ENCODE results near the gene SLC25A12. TPM values are rescaled to one million over a fixed set of nuclear protein-coding genes. Genes with fewer than 3 reads are reported as not detected.

The SLC25A12 gene
- total RNA-seq, 1 experiment from 2014 or later: 17.8 TPM

DNA sequence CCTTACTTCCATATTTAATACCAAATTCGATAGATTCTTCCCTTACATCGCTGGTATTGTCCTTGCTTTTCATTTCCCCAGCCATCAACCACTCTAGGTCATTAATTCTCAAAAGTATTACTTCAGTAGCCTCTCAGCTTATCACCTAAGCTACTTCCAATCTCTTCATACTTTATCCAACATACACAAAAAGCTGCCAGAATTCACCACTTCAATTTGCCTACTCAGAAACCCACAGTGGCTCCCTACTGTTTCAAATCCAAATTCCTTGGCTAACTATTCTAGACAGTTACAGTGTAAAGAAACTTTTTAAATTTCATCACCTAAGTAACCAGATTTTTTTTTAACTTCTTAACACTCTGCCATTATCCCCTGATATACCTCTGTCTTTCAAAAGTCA, 4.7 kb downstream of the SLC25A12 start:
- H3K4me1 Mint-ChIP-seq (ENCODE audit: low read depth, unreplicated experiment): peaks cover 17% of the 10 kb centered on the region
- no peak for DNase-seq
- BruUV-seq (replicated peaks): no TSS peak
- H3K36me3 Mint-ChIP-seq (ENCODE audit: insufficient read depth, unreplicated experiment): peaks cover 12% of the 10 kb centered on the region
- H3K27me3 Mint-ChIP-seq (ENCODE audit: unreplicated experiment): no peaks in the 10 kb centered on the region
- H3K27ac Mint-ChIP-seq (ENCODE audit: unreplicated experiment): no peak overlapping the region
- intact Hi-C loops (cut with micrococcal nuclease; ENCODE audit: unreplicated experiment): no loop called here
- H3K9me3 Mint-ChIP-seq (ENCODE audit: low read depth, unreplicated experiment): no peaks in the 10 kb centered on the region
- CTCF ChIA-PET: no interaction called here
- H3K4me3 Mint-ChIP-seq (ENCODE audit: low read depth, unreplicated experiment): no peak overlapping the region
- TF ChIP-seq, protein P1, sequence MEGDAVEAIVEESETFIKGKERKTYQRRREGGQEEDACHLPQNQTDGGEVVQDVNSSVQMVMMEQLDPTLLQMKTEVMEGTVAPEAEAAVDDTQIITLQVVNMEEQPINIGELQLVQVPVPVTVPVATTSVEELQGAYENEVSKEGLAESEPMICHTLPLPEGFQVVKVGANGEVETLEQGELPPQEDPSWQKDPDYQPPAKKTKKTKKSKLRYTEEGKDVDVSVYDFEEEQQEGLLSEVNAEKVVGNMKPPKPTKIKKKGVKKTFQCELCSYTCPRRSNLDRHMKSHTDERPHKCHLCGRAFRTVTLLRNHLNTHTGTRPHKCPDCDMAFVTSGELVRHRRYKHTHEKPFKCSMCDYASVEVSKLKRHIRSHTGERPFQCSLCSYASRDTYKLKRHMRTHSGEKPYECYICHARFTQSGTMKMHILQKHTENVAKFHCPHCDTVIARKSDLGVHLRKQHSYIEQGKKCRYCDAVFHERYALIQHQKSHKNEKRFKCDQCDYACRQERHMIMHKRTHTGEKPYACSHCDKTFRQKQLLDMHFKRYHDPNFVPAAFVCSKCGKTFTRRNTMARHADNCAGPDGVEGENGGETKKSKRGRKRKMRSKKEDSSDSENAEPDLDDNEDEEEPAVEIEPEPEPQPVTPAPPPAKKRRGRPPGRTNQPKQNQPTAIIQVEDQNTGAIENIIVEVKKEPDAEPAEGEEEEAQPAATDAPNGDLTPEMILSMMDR (IDR thresholded peaks at IDR 0.05; ENCODE audit: unreplicated experiment): no peak

DNA sequence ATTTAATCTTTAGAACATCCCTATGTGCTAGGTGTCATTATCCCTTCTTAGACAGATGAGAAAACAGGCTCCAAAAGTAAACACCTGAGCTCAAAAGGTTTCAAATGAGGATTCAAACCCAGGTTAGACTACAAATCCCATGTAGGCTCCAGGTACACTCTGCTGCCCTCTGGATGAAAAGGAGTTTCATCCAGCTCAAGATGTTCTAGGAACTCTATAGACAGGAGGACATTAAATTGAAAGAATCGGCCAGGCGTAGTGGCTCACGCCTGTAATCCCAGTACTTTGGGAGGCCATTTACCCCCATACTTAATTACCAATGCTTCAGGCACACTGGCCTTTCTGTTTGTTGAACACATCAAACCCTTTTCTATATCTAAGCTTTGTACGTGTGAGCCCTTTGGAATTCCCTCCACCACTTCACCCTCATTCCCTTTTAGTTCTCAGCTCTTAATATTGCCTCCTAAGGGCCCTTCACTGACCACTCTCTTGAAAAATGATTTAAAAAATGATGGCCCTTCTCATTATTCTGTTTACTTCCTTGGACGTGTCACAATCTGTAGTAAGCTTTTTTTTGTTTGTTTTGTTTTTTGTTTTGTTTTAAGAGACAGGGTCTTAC, 10.7 kb downstream of the SLC25A12 start:
- no peak for DNase-seq
- Mint-ChIP-seq H3K27me3 (ENCODE audit: unreplicated experiment) (no peaks in the 10 kb centered on the region), H3K4me3 (ENCODE audit: low read depth, unreplicated experiment) (no peak overlapping the region), H3K27ac (ENCODE audit: unreplicated experiment) (no peak overlapping the region), H3K9me3 (ENCODE audit: low read depth, unreplicated experiment) (no peaks in the 10 kb centered on the region), H3K4me1 (ENCODE audit: low read depth, unreplicated experiment) (no peaks in the 10 kb centered on the region), H3K36me3 (ENCODE audit: insufficient read depth, unreplicated experiment) (no peaks in the 10 kb centered on the region)
- intact Hi-C loops (cut with micrococcal nuclease; ENCODE audit: unreplicated experiment): no loop called here
- BruUV-seq (replicated peaks): no TSS peak
- TF ChIP-seq, protein P1 (IDR thresholded peaks at IDR 0.05; ENCODE audit: unreplicated experiment): no peak
- CTCF ChIA-PET: interaction anchor here (0.6 to 0.8 kb wide), 3 partner anchors 12 to 93 kb away, joined by 3 to 5 read pairs (median 4); no protein-coding TSS in a partner anchor

DNA sequence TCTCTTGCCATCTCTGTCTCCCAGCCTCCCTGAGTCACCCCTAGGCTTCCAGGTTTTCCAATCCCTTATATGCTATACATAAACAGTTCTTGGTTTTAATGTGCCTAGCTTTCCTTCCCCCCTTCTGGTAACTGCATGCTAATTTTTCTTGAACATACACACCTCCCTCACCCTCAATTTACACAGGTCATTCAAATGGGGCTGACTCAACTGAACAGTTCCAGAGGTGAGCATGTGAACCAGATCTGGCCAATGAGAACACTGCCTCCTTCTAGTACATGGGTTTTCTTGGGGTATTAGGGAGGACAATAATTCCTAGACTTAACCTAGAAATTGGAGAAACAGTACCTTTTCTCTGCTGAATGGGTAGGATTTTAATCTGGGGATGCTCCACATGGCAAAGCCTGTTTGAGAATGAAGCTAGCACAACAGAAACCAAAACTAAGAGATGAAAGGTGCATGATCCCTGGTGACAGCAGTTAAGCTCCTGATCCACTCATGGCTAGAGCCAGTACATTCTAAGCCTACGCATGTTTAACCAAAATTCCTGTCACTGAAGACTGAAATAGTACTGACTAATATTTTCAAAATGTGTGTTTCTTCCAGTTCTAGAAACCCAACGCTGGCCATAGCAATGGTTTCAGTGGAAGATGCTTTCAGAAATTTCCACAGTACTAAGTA, 11.8 kb downstream of the SLC25A12 start:
- CTCF ChIA-PET: no interaction called here
- Mint-ChIP-seq H3K27ac (ENCODE audit: unreplicated experiment) (no peak overlapping the region), H3K4me1 (ENCODE audit: low read depth, unreplicated experiment) (no peaks in the 10 kb centered on the region), H3K4me3 (ENCODE audit: low read depth, unreplicated experiment) (no peak overlapping the region), H3K36me3 (ENCODE audit: insufficient read depth, unreplicated experiment) (no peaks in the 10 kb centered on the region), H3K27me3 (ENCODE audit: unreplicated experiment) (no peaks in the 10 kb centered on the region), H3K9me3 (ENCODE audit: low read depth, unreplicated experiment) (no peaks in the 10 kb centered on the region)
- intact Hi-C loops (cut with micrococcal nuclease; ENCODE audit: unreplicated experiment): no loop called here
- BruUV-seq (replicated peaks): no TSS peak
- TF ChIP-seq, protein P1 (IDR thresholded peaks at IDR 0.05; ENCODE audit: unreplicated experiment): no peak
- no peak for DNase-seq

DNA sequence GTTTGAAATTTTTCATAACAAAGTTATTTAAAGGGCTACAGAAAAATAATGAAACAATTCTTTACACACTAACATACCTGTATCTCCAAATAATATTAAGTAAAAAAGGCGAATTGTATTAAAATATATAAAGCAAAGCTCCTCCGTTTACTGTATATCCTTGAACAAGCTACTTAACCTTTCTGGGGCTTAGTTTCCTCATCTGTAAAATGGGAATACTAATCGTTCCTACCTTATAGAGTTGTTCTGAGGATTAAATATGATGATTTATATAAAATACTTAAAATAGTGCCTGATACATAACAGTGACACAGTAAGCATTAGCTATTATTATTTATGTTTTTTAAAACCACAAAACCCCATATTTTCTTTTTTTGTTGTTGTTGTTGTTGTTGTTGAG, 13.3 kb downstream of the SLC25A12 start:
- DNase-seq: no peak
- TF ChIP-seq, protein P1 (IDR thresholded peaks at IDR 0.05; ENCODE audit: unreplicated experiment): no peak
- Mint-ChIP-seq H3K27me3 (ENCODE audit: unreplicated experiment) (no peaks in the 10 kb centered on the region), H3K36me3 (ENCODE audit: insufficient read depth, unreplicated experiment) (no peaks in the 10 kb centered on the region), H3K4me3 (ENCODE audit: low read depth, unreplicated experiment) (no peak overlapping the region), H3K4me1 (ENCODE audit: low read depth, unreplicated experiment) (no peaks in the 10 kb centered on the region), H3K9me3 (ENCODE audit: low read depth, unreplicated experiment) (no peaks in the 10 kb centered on the region), H3K27ac (ENCODE audit: unreplicated experiment) (no peak overlapping the region)
- no TSS peak for BruUV-seq (replicated peaks)
- CTCF ChIA-PET: no interaction called here
- intact Hi-C loops (cut with micrococcal nuclease; ENCODE audit: unreplicated experiment): no loop called here

All from Calu3 (cell line).